Esophagus muscularis mucosa (tissue), 4 donors: ENCODE results near the gene AUTS2.

ENCODE experiments used
- CTCF ChIP-seq, 3 experiments: fragments of 200-600 bp in 2 of 3; fragments of 450-650 bp in 1 of 3; sonication (generic) in 2 of 3; IDR thresholded peaks; one replicate each; pipeline ENCODE4 v1.5.1; 2017 to 2019; ENCODE audit warnings: antibody characterized with exemption in 3 of 3, mild to moderate bottlenecking in 2 of 3, moderate library complexity in 1 of 3
- EP300 ChIP-seq: sonication (generic); formaldehyde crosslinking; IDR thresholded peaks from one replicate; pipeline ENCODE4 v1.6.1; 2017; ENCODE audit warnings: antibody characterized with exemption
- POLR2A ChIP-seq: fragments of 450-650 bp; IDR thresholded peaks from one replicate; pipeline ENCODE4 v1.6.1; 2017; ENCODE audit warnings: antibody characterized with exemption, moderate library complexity, mild to moderate bottlenecking, low read depth
- POLR2AphosphoS5 ChIP-seq, 2 donors: sonication (generic); formaldehyde crosslinking; IDR thresholded peaks; one replicate each; pipeline ENCODE4 v1.6.1; 2017; ENCODE audit warnings: antibody characterized with exemption in 2 of 2

GRCh38 chr7:69656890-69657289 is 58.6 kb downstream of the AUTS2 start:
- TF ChIP-seq POLR2A (no peak), POLR2AphosphoS5 (IDR thresholded peaks at IDR 0.05) (peak in 1 of 2 donors; percentile 7), CTCF (IDR thresholded peaks at IDR 0.05) (no peak), EP300 (no peak)
